ENCODE data around the gene ATG2A.

ATG2A gene

DNA sequence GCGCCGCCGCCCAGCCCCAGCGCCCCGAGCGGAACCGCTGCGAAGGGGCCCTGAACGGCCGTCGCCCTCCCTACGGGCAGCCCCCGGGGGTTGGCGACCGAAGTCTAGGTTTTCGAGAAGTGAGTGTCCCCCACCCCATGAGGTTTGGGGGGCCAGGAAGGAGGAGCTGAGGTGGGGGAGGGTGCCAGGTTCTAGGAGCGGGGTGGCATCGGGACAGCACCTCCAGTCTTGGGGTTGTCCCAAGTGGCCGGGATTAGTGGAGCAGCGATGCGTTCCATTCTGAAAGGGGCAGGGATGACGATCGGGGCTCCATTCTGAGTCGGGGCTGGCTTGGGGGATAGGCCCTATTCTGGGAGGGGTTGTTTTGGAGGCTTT is 7.9 kb upstream of the ATG2A start:
- peak overlapping the region; percentile 82 for H3K4me3 ChIP-seq (ENCODE audit: low read depth, low read length)
- DNase-seq (ENCODE audit: low read depth), result no peak
- no peak for TF ChIP-seq CTCF (conservative IDR thresholded peaks at IDR 0.05; ENCODE audit: low read depth, low read length)

- TF ChIP-seq CTCF (conservative IDR thresholded peaks at IDR 0.05; ENCODE audit: low read depth, low read length), result no peak
- peak within 1 kb of the TSS; percentile 82 for H3K4me3 ChIP-seq (ENCODE audit: low read depth, low read length)
- DNase-seq (ENCODE audit: low read depth), result peak; percentile 96
These were observed 7.2 kb upstream of the ATG2A start, which contains the start of gene PPP2R5B for GRCh38 chr11:64923944-64924909. Gene PPP2R5B, plus strand, starts transcription at chr11:64924689. Its CDS starts 1,046 bp downstream, at chr11:64925735.

- DNase-seq (ENCODE audit: low read depth), result no peak
- H3K4me3 ChIP-seq (ENCODE audit: low read depth, low read length), result no peak overlapping the region
- TF ChIP-seq CTCF (conservative IDR thresholded peaks at IDR 0.05; ENCODE audit: low read depth, low read length), result no peak
These were observed 6.2 kb upstream of the ATG2A start for GRCh38 chr11:64923151-64923661.

DNA sequence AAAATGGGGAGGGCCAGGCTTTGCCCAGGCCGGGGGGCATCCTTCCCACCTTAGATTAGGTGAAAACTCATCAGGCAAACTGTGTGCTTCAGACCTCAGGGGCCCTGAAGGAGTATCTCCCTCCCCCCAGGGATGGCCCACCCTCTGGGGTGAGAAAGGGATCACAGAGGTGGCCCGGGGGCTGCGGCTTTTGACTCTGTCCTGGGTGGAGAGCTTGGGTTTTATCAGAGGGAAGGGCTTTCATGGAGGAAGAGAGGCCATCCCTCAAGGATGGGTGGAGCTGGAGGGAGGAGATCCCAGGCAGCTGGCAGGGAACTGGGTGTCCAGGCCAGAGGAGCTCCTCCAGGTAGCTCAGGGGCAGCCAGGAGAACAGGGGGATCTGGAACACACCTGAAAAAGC is 4.4 kb upstream of the ATG2A start:
- no peak overlapping the region for H3K4me3 ChIP-seq (ENCODE audit: low read depth, low read length)
- no peak for TF ChIP-seq CTCF (conservative IDR thresholded peaks at IDR 0.05; ENCODE audit: low read depth, low read length)
- no peak for DNase-seq (ENCODE audit: low read depth)

GRCh38 chr11:64920124-64920523 is 3.1 kb upstream of the ATG2A start:
- no peak for DNase-seq (ENCODE audit: low read depth)
- TF ChIP-seq CTCF (conservative IDR thresholded peaks at IDR 0.05; ENCODE audit: low read depth, low read length), result no peak
- H3K4me3 ChIP-seq (ENCODE audit: low read depth, low read length), result no peak overlapping the region

- H3K4me3 ChIP-seq (ENCODE audit: low read depth, low read length), result no peak overlapping the region
- no peak for DNase-seq (ENCODE audit: low read depth)
- TF ChIP-seq CTCF (conservative IDR thresholded peaks at IDR 0.05; ENCODE audit: low read depth, low read length), result no peak
These were observed 2.6 kb upstream of the ATG2A start for GRCh38 chr11:64919627-64920026.
